Transverse colon (tissue), 4 donors: ENCODE results near the gene SHISA7. TPM values are rescaled to one million over a fixed set of nuclear protein-coding genes. Genes with fewer than 3 reads are reported as not detected.
"Not testable (repeated sequence)": the region's sequence is repeated elsewhere in the genome, so short reads cannot be mapped to it uniquely, and the experiment has no call there.

ENCODE experiments used
- DNase-seq: peaks from one replicate; pipeline ENCODE4 v3.0.0-alpha.2; 2019
- H3K27ac ChIP-seq, 4 donors: fragments of 200-600 bp; sonication (generic); 2 replicates each; pipeline ENCODE4 v1.5.1; 2016 to 2018; ENCODE audit warnings: inconsistent platforms in 4 of 4
- H3K27me3 ChIP-seq: fragments of 200-600 bp; sonication (generic); 2 replicates; pipeline ENCODE4 v1.5.1; 2017; ENCODE audit warnings: inconsistent platforms
- H3K36me3 ChIP-seq, 4 donors: fragments of 200-600 bp; sonication (generic); 2 replicates each; pipeline ENCODE4 v1.5.1; 2017 to 2019; ENCODE audit warnings: inconsistent platforms in 4 of 4
- H3K4me1 ChIP-seq, 4 donors: fragments of 200-600 bp; sonication (generic); 2 replicates each; pipeline ENCODE4 v1.5.1; 2017 to 2020; ENCODE audit warnings: inconsistent platforms in 4 of 4
- H3K4me3 ChIP-seq, 4 donors: fragments of 200-600 bp; sonication (generic); 1 replicate in 1 of 4; 2 replicates in 3 of 4; pipeline versions ENCODE4 v1.5.1 to v1.6.1; 2017 to 2019; ENCODE audit warnings: inconsistent platforms in 4 of 4
- H3K9me3 ChIP-seq, 2 donors: fragments of 200-600 bp; sonication (generic); 2 replicates each; pipeline ENCODE4 v1.5.1; 2017 to 2019; ENCODE audit warnings: inconsistent platforms in 2 of 2
- CTCF ChIP-seq, 5 experiments: fragments of 200-600 bp in 3 of 5; fragments of 450-650 bp in 2 of 5; sonication (generic) in 3 of 5; IDR thresholded peaks; 1 replicate in 2 of 5; 2 replicates in 3 of 5; pipeline ENCODE4 v1.5.1; 2016 to 2017; ENCODE audit warnings: antibody characterized with exemption in 5 of 5, inconsistent platforms in 3 of 5, mild to moderate bottlenecking in 2 of 5, moderate library complexity in 1 of 5
- EP300 ChIP-seq: sonication (generic); formaldehyde crosslinking; IDR thresholded peaks from one replicate; pipeline ENCODE4 v1.6.1; 2017; ENCODE audit warnings: antibody characterized with exemption, low read depth
- POLR2A ChIP-seq: fragments of 450-650 bp; IDR thresholded peaks from one replicate; pipeline ENCODE4 v1.6.1; 2016; ENCODE audit warnings: antibody characterized with exemption, mild to moderate bottlenecking, moderate library complexity
- POLR2AphosphoS5 ChIP-seq, 3 donors: sonication (generic); formaldehyde crosslinking; IDR thresholded peaks; one replicate each; pipeline ENCODE4 v1.6.1; 2016; ENCODE audit warnings: antibody characterized with exemption in 3 of 3
- WGBS, 2 donors: methylation state at CpG; one replicate each; pipeline ENCODE4 v1.1.5; 2018; ENCODE audit warnings: low coverage in 1 of 2; 5-methylcytosine and 5-hydroxymethylcytosine counted together
- in situ Hi-C, 4 donors: fragments of 200-750 bp; cut with MboI; loops; one replicate each; pipeline versions ENCODE4 v1.15.0 to v1.15.1; 2017; ENCODE audit warnings: low sequenced_read_pairs in 3 of 4, low pct_ligation_motif_present in 1 of 4, low pct_unique_long_range_greater_than_20kb in 1 of 4
- intact Hi-C: fragments of 100-400 bp; cut with DNase I; formaldehyde crosslinking; loops from one replicate; pipeline ENCODE4 v1.15.1; 2023; ENCODE audit warnings: low total_unique reads
- total RNA-seq, 4 donors: library from RNA; depleted of rRNA; stranded (reverse); fragments of >200 nt; gene quantifications; one replicate each; pipeline ENCODE4 v1.1.0, GENCODE V29; 2016

Gene SHISA7
- total RNA-seq, 4 donors from 2014 or later: 0.75 TPM; not detected in 3

- intact Hi-C loops: loop anchor here (2.0 kb wide), 1 partner anchor 65 kb away; no protein-coding TSS in a partner anchor
- in situ Hi-C loops: loop anchor here in 2 of 4 donors (25.0 kb wide), 1 partner anchor 118 kb away; the partner anchor contains the start of genes BRSK1 (in 2 of the 2) and HSPBP1 (in 2 of the 2)
- no peaks in the 10 kb centered on the region for H3K27me3 ChIP-seq
- no peaks in the 10 kb centered on the region for H3K9me3 ChIP-seq
- no peak for DNase-seq
- peaks cover 0 to 27% (median 21%) of the 10 kb centered on the region in 4 donors for H3K4me1 ChIP-seq
- H3K36me3 ChIP-seq: peaks cover 0 to 14% (median 0%) of the 10 kb centered on the region in 4 donors
- no peak overlapping the region for H3K4me3 ChIP-seq
- 93 to 100% methylated on average over 1 to 5 of the region's 5 CpGs for WGBS, 2 donors
- no peak overlapping the region for H3K27ac ChIP-seq
- TF ChIP-seq CTCF (IDR thresholded peaks at IDR 0.05): no peak
- TF ChIP-seq POLR2A: no peak
- TF ChIP-seq EP300: no peak
- TF ChIP-seq POLR2AphosphoS5 (IDR thresholded peaks at IDR 0.05): no peak
Measured at GRCh38 chr19:55405638-55406037, 37.5 kb downstream of the SHISA7 start.

- intact Hi-C loops (no loop called here), in situ Hi-C loops (loop anchor here in 2 of 4 donors (25.0 kb wide), 1 partner anchor 115 kb away; the partner anchor contains the start of genes BRSK1 (in 2 of the 2) and HSPBP1 (in 2 of the 2))
- DNase-seq: no peak
- no peaks in the 10 kb centered on the region for H3K27me3 ChIP-seq
- WGBS, 2 donors: 90% methylated on average over 2 of the region's 2 CpGs; no CpG with 5 or more reads in 1 of the 2 donors
- H3K36me3 ChIP-seq: peaks cover 0 to 18% (median 0%) of the 10 kb centered on the region in 4 donors
- H3K9me3 ChIP-seq: no peaks in the 10 kb centered on the region
- H3K4me1 ChIP-seq: peaks cover 0 to 20% (median 18%) of the 10 kb centered on the region in 4 donors
- H3K27ac ChIP-seq: no peak overlapping the region
- TF ChIP-seq EP300 (no peak), CTCF (IDR thresholded peaks at IDR 0.05) (no peak), POLR2A (no peak), POLR2AphosphoS5 (IDR thresholded peaks at IDR 0.05) (no peak)
- H3K4me3 ChIP-seq: no peak overlapping the region
Measured at GRCh38 chr19:55402509-55402908, 40.6 kb downstream of the SHISA7 start.

- peaks cover 0 to 18% (median 0%) of the 10 kb centered on the region in 4 donors for H3K36me3 ChIP-seq
- in situ Hi-C loops: loop anchor here in 2 of 4 donors (25.0 kb wide), 1 partner anchor 114 kb away; the partner anchor contains the start of genes BRSK1 (in 2 of the 2) and HSPBP1 (in 2 of the 2)
- WGBS, 2 donors: 91% methylated on average over 24 of the region's 28 CpGs; no CpG with 5 or more reads in 1 of the 2 donors
Measured at GRCh38 chr19:55401390-55401789, 41.7 kb downstream of the SHISA7 start.

GRCh38 chr19:55400281-55401087 is 42.6 kb downstream of the SHISA7 start:
- intact Hi-C loops: no loop called here
- peaks cover 0 to 18% (median 0%) of the 10 kb centered on the region in 4 donors for H3K36me3 ChIP-seq
- no peak for DNase-seq
- no peak overlapping the region for H3K4me3 ChIP-seq
- H3K4me1 ChIP-seq: peaks cover 0 to 2% (median under 1%) of the 10 kb centered on the region in 4 donors
- H3K27me3 ChIP-seq: no peaks in the 10 kb centered on the region
- 80 to 86% methylated on average over 2 to 14 of the region's 14 CpGs for WGBS, 2 donors
- no peak overlapping the region for H3K27ac ChIP-seq
- TF ChIP-seq POLR2AphosphoS5 (IDR thresholded peaks at IDR 0.05) (no peak), CTCF (IDR thresholded peaks at IDR 0.05) (no peak), EP300 (no peak), POLR2A (no peak)
- in situ Hi-C loops: loop anchor here in 2 of 4 donors (25.0 kb wide), 1 partner anchor 113 kb away; the partner anchor contains the start of genes BRSK1 (in 2 of the 2) and HSPBP1 (in 2 of the 2)
- no peaks in the 10 kb centered on the region for H3K9me3 ChIP-seq

More at GRCh38 chr19:55401390-55401789, 41.7 kb downstream of the SHISA7 start:
- DNase-seq, H3K9me3 ChIP-seq, intact Hi-C loops, H3K4me3 ChIP-seq, H3K27ac ChIP-seq, H3K27me3 ChIP-seq: not testable (repeated sequence)
- peaks cover 0 to 11% (median 9%) of the 10 kb centered on the region in 4 donors for H3K4me1 ChIP-seq
